Testis (tissue), 3 donors: ENCODE data around the gene MIGA2. TPM values are rescaled to one million over a fixed set of nuclear protein-coding genes. Genes with fewer than 3 reads are reported as not detected.

Experiments
- DNase-seq: peaks from one replicate; pipeline ENCODE4 v3.0.0-alpha.2; 2019
- H3K27ac ChIP-seq, 2 donors: fragments of 200-600 bp; sonication (generic); one replicate each; pipeline ENCODE4 v1.5.1; 2019
- H3K27me3 ChIP-seq: fragments of 200-600 bp; sonication (generic); one replicate; pipeline ENCODE4 v1.5.1; 2019
- H3K36me3 ChIP-seq: fragments of 200-600 bp; sonication (generic); one replicate; pipeline ENCODE4 v1.5.1; 2017; ENCODE audit warnings: low read depth; ENCODE audit errors: missing control alignments
- H3K4me1 ChIP-seq: fragments of 200-600 bp; sonication (generic); one replicate; pipeline ENCODE4 v1.5.1; 2019
- H3K4me3 ChIP-seq, 2 donors: fragments of 200-600 bp; sonication (generic); one replicate each; pipeline ENCODE4 v1.5.1; 2017 to 2019
- H3K9me3 ChIP-seq: fragments of 200-600 bp; sonication (generic); one replicate; pipeline ENCODE4 v1.5.1; 2017
- CTCF ChIP-seq, 3 experiments: fragments of 450-650 bp in 2 of 3; fragments of 200-600 bp in 1 of 3; sonication (generic) in 1 of 3; IDR thresholded peaks; one replicate each; pipeline ENCODE4 v1.5.1; 2016 to 2019; ENCODE audit warnings: antibody characterized with exemption in 3 of 3, mild to moderate bottlenecking in 2 of 3, moderate library complexity in 1 of 3
- POLR2A ChIP-seq: fragments of 450-650 bp; IDR thresholded peaks from one replicate; pipeline ENCODE4 v1.6.1; 2017; ENCODE audit warnings: antibody characterized with exemption, mild to moderate bottlenecking, moderate library complexity
- WGBS, 2 donors: methylation state at CpG; one replicate each; pipeline ENCODE4 v1.1.5; 2018; 5-methylcytosine and 5-hydroxymethylcytosine counted together
- intact Hi-C: fragments of 100-400 bp; cut with DNase I; formaldehyde crosslinking; loops from one replicate; pipeline ENCODE4 v1.15.1; 2023; ENCODE audit warnings: low total_unique reads
- polyA plus RNA-seq: library from polyadenylated mRNA; stranded (reverse); fragments of 350-450 nt; fragmentation: Illumina TruSeq; extraction: RNeasy Lipid Tissue Mini Kit (QIAGEN cat#74804); gene quantifications from one replicate; pipeline ENCODE4 v1.2.3, GENCODE V29; 2014; ENCODE audit warnings: low read depth, low replicate concordance; ENCODE audit not compliant: insufficient read depth
- total RNA-seq, 2 donors: library from RNA; depleted of rRNA; stranded (reverse); fragments of >200 nt; gene quantifications; one replicate each; pipeline ENCODE4 v1.2.3, GENCODE V29; 2016

Gene MIGA2
- total and polyA plus RNA-seq, 3 donors from 2014 or later: 22.9 to 42.7 (median 42.0) TPM

- Histone ChIP-seq H3K36me3 (no peaks in the 10 kb centered on the region), H3K27ac (no peak overlapping the region), H3K4me3 (no peak overlapping the region), H3K27me3 (no peaks in the 10 kb centered on the region), H3K9me3 (no peaks in the 10 kb centered on the region), H3K4me1 (peaks cover 13% of the 10 kb centered on the region)
- no peak for TF ChIP-seq CTCF (IDR thresholded peaks at IDR 0.05)
- TF ChIP-seq POLR2A: no peak
- DNase-seq: no peak
- WGBS, 2 donors: 96 to 100% methylated on average over 3 to 11 of the region's 11 CpGs
- intact Hi-C loops: no loop called here
Observed at GRCh38 chr9:129098328-129098727, 61.9 kb downstream of the MIGA2 start.

- TF ChIP-seq POLR2A (no peak), CTCF (IDR thresholded peaks at IDR 0.05) (no peak)
- Histone ChIP-seq H3K4me1 (no peaks in the 10 kb centered on the region), H3K27ac (no peak overlapping the region), H3K9me3 (no peaks in the 10 kb centered on the region), H3K4me3 (no peak overlapping the region), H3K27me3 (no peaks in the 10 kb centered on the region), H3K36me3 (no peaks in the 10 kb centered on the region)
- 81 to 85% methylated on average over 16 to 26 of the region's 28 CpGs for WGBS, 2 donors
- intact Hi-C loops: no loop called here
- DNase-seq: no peak
Observed at GRCh38 chr9:129100383-129101169, 64.2 kb downstream of the MIGA2 start.

- no peaks in the 10 kb centered on the region for H3K36me3 ChIP-seq
- H3K27me3 ChIP-seq: no peaks in the 10 kb centered on the region
- intact Hi-C loops: no loop called here
- DNase-seq: no peak
- no peak overlapping the region for H3K27ac ChIP-seq
- no peak for TF ChIP-seq CTCF (IDR thresholded peaks at IDR 0.05)
- TF ChIP-seq POLR2A: no peak
- no peaks in the 10 kb centered on the region for H3K9me3 ChIP-seq
- no peaks in the 10 kb centered on the region for H3K4me1 ChIP-seq
- 59 to 74% methylated on average over 7 of the region's 7 CpGs for WGBS, 2 donors
- no peak overlapping the region for H3K4me3 ChIP-seq
Observed at GRCh38 chr9:129101279-129101678, 64.9 kb downstream of the MIGA2 start.

- Histone ChIP-seq H3K27me3 (no peaks in the 10 kb centered on the region), H3K36me3 (no peaks in the 10 kb centered on the region), H3K4me1 (no peaks in the 10 kb centered on the region), H3K9me3 (no peaks in the 10 kb centered on the region), H3K4me3 (no peak overlapping the region), H3K27ac (no peak overlapping the region)
- WGBS, 2 donors: 70% methylated on average over 2 to 13 of the region's 13 CpGs
- DNase-seq: no peak
- intact Hi-C loops: no loop called here
- TF ChIP-seq CTCF (IDR thresholded peaks at IDR 0.05) (no peak), POLR2A (no peak)
Observed at GRCh38 chr9:129102095-129102525, 65.7 kb downstream of the MIGA2 start.
